Heart left ventricle (tissue), 13 donors: ENCODE results near the gene MADCAM1.

Experiments
- POLR2A ChIP-seq, 2 donors: fragments of 450-650 bp; IDR thresholded peaks; one replicate each; pipeline ENCODE4 v1.6.1; 2017; ENCODE audit warnings: antibody characterized with exemption in 2 of 2, mild to moderate bottlenecking in 2 of 2, moderate library complexity in 2 of 2
- TF ChIP-seq, protein P1 (sequence below), 12 donors: fragments of 200-600 bp; sonication (generic) in 4 of 12; IDR thresholded peaks; one replicate each; pipeline versions ENCODE4 v1.5.0 to v1.8.0; 2018 to 2022; ENCODE audit warnings: antibody characterized with exemption in 12 of 12, mild to moderate bottlenecking in 5 of 12
- donor health status: ischemic (EF 13 %, LVEDD 7.1; RV severe dilation, severe dysfunction).
- donor health status: DM: no; HTN: yes; CAD: no.
- donor health status: DM: no; HTN: no; CAD: no.
- donor health status: ischemic (EF 25% LVEDD 6.9; RV normal size, moderate dysfunction).
- donor health status: ischemic (EF 25% LVEDD 5.7; RV mildly dilated, moderate dysfunction).
- donor health status: ischemic (EF 35%, LVEDD 5.7; RV mildly dilated, moderate dysfunction).
- donor health status: nonischemic (EF 11% LVEDD 7.7; RV severe dilation, severe dysfunction).
- donor health status: DM: yes; HTN: yes; CAD: no.
- donor health status: PGD.
- donor health status: ischemic (EF 29% LVEDD 5.4; RV normal size, mild dysfunction).
- donor health status: nonischemic (EF 23%, LVEDD 6.1; RV moderate dilation, normal function).

DNA sequence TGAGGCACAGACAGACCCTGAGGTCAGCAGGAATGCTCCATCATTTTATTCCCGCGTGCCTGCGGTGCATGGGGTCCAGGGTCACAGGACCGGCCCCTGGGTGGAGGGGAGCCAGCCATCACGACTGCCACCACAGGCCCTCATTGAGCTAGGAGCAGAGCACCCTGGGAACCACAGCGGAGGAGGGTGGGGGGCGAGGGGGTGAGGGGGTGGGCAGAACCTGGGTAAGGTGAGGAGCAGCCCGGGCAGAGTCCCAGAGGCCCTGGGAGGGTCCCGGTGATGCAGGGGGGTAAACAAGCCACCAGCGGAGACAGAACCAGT, 1.2 kb upstream of the MADCAM1 start:
- TF ChIP-seq, protein P1, sequence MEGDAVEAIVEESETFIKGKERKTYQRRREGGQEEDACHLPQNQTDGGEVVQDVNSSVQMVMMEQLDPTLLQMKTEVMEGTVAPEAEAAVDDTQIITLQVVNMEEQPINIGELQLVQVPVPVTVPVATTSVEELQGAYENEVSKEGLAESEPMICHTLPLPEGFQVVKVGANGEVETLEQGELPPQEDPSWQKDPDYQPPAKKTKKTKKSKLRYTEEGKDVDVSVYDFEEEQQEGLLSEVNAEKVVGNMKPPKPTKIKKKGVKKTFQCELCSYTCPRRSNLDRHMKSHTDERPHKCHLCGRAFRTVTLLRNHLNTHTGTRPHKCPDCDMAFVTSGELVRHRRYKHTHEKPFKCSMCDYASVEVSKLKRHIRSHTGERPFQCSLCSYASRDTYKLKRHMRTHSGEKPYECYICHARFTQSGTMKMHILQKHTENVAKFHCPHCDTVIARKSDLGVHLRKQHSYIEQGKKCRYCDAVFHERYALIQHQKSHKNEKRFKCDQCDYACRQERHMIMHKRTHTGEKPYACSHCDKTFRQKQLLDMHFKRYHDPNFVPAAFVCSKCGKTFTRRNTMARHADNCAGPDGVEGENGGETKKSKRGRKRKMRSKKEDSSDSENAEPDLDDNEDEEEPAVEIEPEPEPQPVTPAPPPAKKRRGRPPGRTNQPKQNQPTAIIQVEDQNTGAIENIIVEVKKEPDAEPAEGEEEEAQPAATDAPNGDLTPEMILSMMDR (IDR thresholded peaks at IDR 0.05): no peak
- no peak for TF ChIP-seq POLR2A (IDR thresholded peaks at IDR 0.05)
